GM12878 (cell line): ENCODE data around the gene ZNF804B. TPM values are rescaled to one million over a fixed set of nuclear protein-coding genes. Genes with fewer than 3 reads are reported as not detected.

ENCODE experiments used
- ATAC-seq: fragments of 200-7000 bp; cut with Tn5 transposase; 3 replicates; pipeline ENCODE4 v1.9.1; 2020; ENCODE audit warnings: mild to moderate bottlenecking, moderate library complexity
- BruUV-seq: library from RNA; stranded (reverse); fragments of 400-500 nt; replicated peaks from 2 replicates; lab custom pipeline; 2021; lab: Mats Ljungman, UMichigan
- CTCF ChIA-PET: fragments of 300-600 bp; sonication (Branson Sonifier 250); formaldehyde crosslinking; extraction: SDS; loops from one replicate; lab custom pipeline; 2021; ENCODE audit warnings: inconsistent platforms; lab: Yijun Ruan, JAX
- POLR2A ChIA-PET: fragments of 350-600 bp; formaldehyde crosslinking; extraction: SDS; loops from one replicate; lab custom pipeline; 2021; ENCODE audit warnings: inconsistent platforms; lab: Charles Lee
- RAD21 ChIA-PET: fragments of 300-600 bp; sonication (Branson Sonifier 250); formaldehyde crosslinking; loops from one replicate; lab custom pipeline; 2023; ENCODE audit warnings: antibody characterized with exemption; ENCODE audit not compliant: unreplicated experiment; lab: Charles Lee
- SMC1A ChIA-PET: fragments of 300-600 bp; sonication (Branson Sonifier 250); formaldehyde crosslinking; loops from one replicate; lab custom pipeline; 2023; ENCODE audit not compliant: unreplicated experiment, uncharacterized antibody; lab: Charles Lee
- DNase-seq: peaks from one replicate; pipeline ENCODE4 v3.0.0-alpha.2; 2011; ENCODE audit warnings: low read depth, low spot score
- FAIRE-seq: peaks from 3 replicates; lab custom pipeline; 2011; peaks lifted over from hg19 to GRCh38; lab: Jason Lieb, UNC
- H2AFZ ChIP-seq: 2 replicates; pipeline ENCODE4 v1.6.0; 2011; ENCODE audit warnings: low read depth, low read length, control low read depth; ENCODE audit not compliant: control insufficient read depth
- H3K27ac ChIP-seq: 2 replicates; pipeline ENCODE4 v1.5.1; 2011; ENCODE audit warnings: control low read depth; ENCODE audit not compliant: control insufficient read depth, insufficient read depth
- H3K27me3 ChIP-seq, 2 experiments: replicated peaks in 1 of 2; 2 replicates each; pipeline versions ENCODE4 v1.6.0 to v1.6.1; 2011; ENCODE audit warnings: low read length in 1 of 2; ENCODE audit not compliant: control insufficient read depth in 2 of 2, insufficient read depth in 2 of 2
- H3K36me3 ChIP-seq, 2 experiments: 2 replicates each; pipeline ENCODE4 v1.5.1; 2011; ENCODE audit warnings: low read length in 1 of 2; ENCODE audit not compliant: control insufficient read depth in 2 of 2, insufficient read depth in 2 of 2
- H3K4me1 ChIP-seq: 2 replicates; pipeline ENCODE4 v1.6.1; 2011; ENCODE audit warnings: mild to moderate bottlenecking, low read length, moderate library complexity, mixed read lengths; ENCODE audit not compliant: control insufficient read depth, insufficient read depth
- H3K4me2 ChIP-seq: 2 replicates; pipeline ENCODE4 v1.6.0; 2011; ENCODE audit warnings: control low read depth; ENCODE audit not compliant: control insufficient read depth, insufficient read depth
- H3K4me3 ChIP-seq: fragments of 200-600 bp; sonication (generic); 2 replicates; pipeline ENCODE4 v1.5.1; 2016
- H3K79me2 ChIP-seq: 2 replicates; pipeline ENCODE4 v1.6.0; 2011; ENCODE audit warnings: low read length; ENCODE audit not compliant: control insufficient read depth, insufficient read depth
- H3K9ac ChIP-seq: 2 replicates; pipeline ENCODE4 v1.8.0; 2011; ENCODE audit warnings: low read length, control low read depth, mixed read lengths; ENCODE audit not compliant: control insufficient read depth, insufficient read depth
- H3K9me3 ChIP-seq: replicated peaks from 3 replicates; pipeline ENCODE4 v1.5.1; 2011; ENCODE audit warnings: mild to moderate bottlenecking, low read length; ENCODE audit not compliant: control insufficient read depth, insufficient read depth
- H4K20me1 ChIP-seq: 2 replicates; pipeline ENCODE4 v1.6.0; 2011; ENCODE audit not compliant: control insufficient read depth, insufficient read depth
- E4F1 ChIP-seq: fragments of 450-650 bp; IDR thresholded peaks from 2 replicates; pipeline ENCODE4 v1.6.1; 2018; ENCODE audit warnings: borderline replicate concordance, mild to moderate bottlenecking; ENCODE audit not compliant: partially characterized antibody
- PML ChIP-seq: IDR thresholded peaks from 2 replicates; pipeline ENCODE4 v1.6.1; 2012; ENCODE audit warnings: low read length, inconsistent platforms
- REST ChIP-seq: IDR thresholded peaks from 2 replicates; pipeline ENCODE4 v1.6.1; 2012; ENCODE audit warnings: mild to moderate bottlenecking, low read depth, low read length
- SREBF1 ChIP-seq: IDR thresholded peaks from 2 replicates; pipeline ENCODE4 v1.6.1; 2012; ENCODE audit warnings: mild to moderate bottlenecking, low read length
- WGBS: methylation state at CpG from one replicate; pipeline ENCODE4 v1.1.6; 2016; ENCODE audit warnings: low lambda C conversion rate; ENCODE audit not compliant: insufficient replicate concordance, insufficient coverage; ENCODE audit errors: missing lambda C conversion rate; 5-methylcytosine and 5-hydroxymethylcytosine counted together
- in situ Hi-C: fragments of 300-500 bp; cut with MboI; formaldehyde crosslinking; loops from 9 replicates; pipeline ENCODE4 v1.14.3; 2018; ENCODE audit warnings: mixed read lengths
- intact Hi-C: fragments of 100-400 bp; cut with micrococcal nuclease; formaldehyde crosslinking; loops from one replicate; pipeline ENCODE4 v1.14.2; 2022; ENCODE audit not compliant: unreplicated experiment
- polyA plus RNA-seq, 11 experiments: library from polyadenylated mRNA; depleted of rRNA in 4 of 11; unstranded in 6 of 11; stranded (reverse) in 5 of 11; fragments of >200 nt; fragmentation: Nextera tagmentation in 4 of 11; fragmentation: Illumina TruSeq in 1 of 11; extraction: Ambion mirVana in 4 of 11; extraction: Trizol in 1 of 11; gene quantifications; 1 replicate in 1 of 11; 2 replicates in 10 of 11; pipeline versions ENCODE4 v1.2.1 to v1.2.3, GENCODE V29; 2011 to 2016; ENCODE audit warnings: inconsistent platforms in 2 of 11, missing spikeins in 2 of 11, low read depth in 1 of 11
- total RNA-seq, 4 experiments: library from RNA; depleted of rRNA in 3 of 4; stranded (reverse); fragments of >200 nt in 3 of 4; fragmentation: Illumina TruSeq in 1 of 4; extraction: Trizol in 1 of 4; gene quantifications; 2 replicates each; pipeline versions ENCODE4 v1.2.1 to v1.2.3, GENCODE V29; 2013 to 2021

The ZNF804B gene
- total and polyA plus RNA-seq, 10 of the 15 experiments (the other 5 are each of a cell fraction or from before 2014, with no cell fraction given) = not detected

GRCh38 chr7:89085580-89085979 is 326.1 kb downstream of the ZNF804B start:
- no peak for TF ChIP-seq REST
- POLR2A ChIA-PET = no interaction called here
- no peak for DNase-seq
- SMC1A ChIA-PET = no interaction called here
- Histone ChIP-seq H3K4me2 (no peak overlapping the region), H3K4me3 (no peak overlapping the region), H3K27ac (no peak overlapping the region), H3K9ac (no peak overlapping the region), H3K9me3 (no peaks in the 10 kb centered on the region), H3K36me3 (no peaks in the 10 kb centered on the region), H4K20me1 (no peaks in the 10 kb centered on the region), H3K4me1 (no peaks in the 10 kb centered on the region), H2AFZ (no peak overlapping the region), H3K27me3 (no peaks in the 10 kb centered on the region), H3K79me2 (no peaks in the 10 kb centered on the region)
- no TSS peak for BruUV-seq
- no peak for FAIRE-seq
- no peak for ATAC-seq
- 80% methylated on average over 2 of the region's 2 CpGs for WGBS
- RAD21 ChIA-PET = interaction anchor here (0.6 kb wide), 1 partner anchor 139 kb away, joined by 3 read pairs; no protein-coding TSS in a partner anchor
- intact Hi-C loops (no loop called here), in situ Hi-C loops (no loop called here)
- CTCF ChIA-PET = no interaction called here

- no peaks in the 10 kb centered on the region for H3K9me3 ChIP-seq
- BruUV-seq = no TSS peak
- no peaks in the 10 kb centered on the region for H4K20me1 ChIP-seq
- 0% methylated on average over 1 of the region's 1 CpG for WGBS
- no peak overlapping the region for H2AFZ ChIP-seq
- H3K4me2 ChIP-seq = no peak overlapping the region
- H3K79me2 ChIP-seq = no peaks in the 10 kb centered on the region
- FAIRE-seq = no peak
- H3K4me3 ChIP-seq = no peak overlapping the region
- DNase-seq = no peak
- no peak overlapping the region for H3K27ac ChIP-seq
- TF ChIP-seq E4F1 (no peak), SREBF1 (no peak), PML (no peak)
- TF ChIP-seq, all 136 proteins: peak for 0
- POLR2A ChIA-PET = no interaction called here
- RAD21 ChIA-PET = no interaction called here
- no peak overlapping the region for H3K9ac ChIP-seq
- no peaks in the 10 kb centered on the region for H3K27me3 ChIP-seq
- H3K4me1 ChIP-seq = no peaks in the 10 kb centered on the region
- H3K36me3 ChIP-seq = no peaks in the 10 kb centered on the region
- SMC1A ChIA-PET = interaction anchor here (0.6 kb wide), 1 partner anchor 92 kb away, joined by 3 read pairs; no protein-coding TSS in a partner anchor
- no peak for ATAC-seq
- CTCF ChIA-PET = no interaction called here
- intact Hi-C loops (no loop called here), in situ Hi-C loops (no loop called here)
Observed at GRCh38 chr7:89091550-89091949, 332.1 kb downstream of the ZNF804B start.
